Measurements from ENCODE around the gene BANP. TPM values are rescaled to one million over a fixed set of nuclear protein-coding genes. Genes with fewer than 3 reads are reported as not detected.
"Not testable (repeated sequence)": the region's sequence is repeated elsewhere in the genome, so short reads cannot be mapped to it uniquely, and the experiment has no call there.

BANP gene
- total RNA-seq, 1 donor = 25.9 TPM

DNA sequence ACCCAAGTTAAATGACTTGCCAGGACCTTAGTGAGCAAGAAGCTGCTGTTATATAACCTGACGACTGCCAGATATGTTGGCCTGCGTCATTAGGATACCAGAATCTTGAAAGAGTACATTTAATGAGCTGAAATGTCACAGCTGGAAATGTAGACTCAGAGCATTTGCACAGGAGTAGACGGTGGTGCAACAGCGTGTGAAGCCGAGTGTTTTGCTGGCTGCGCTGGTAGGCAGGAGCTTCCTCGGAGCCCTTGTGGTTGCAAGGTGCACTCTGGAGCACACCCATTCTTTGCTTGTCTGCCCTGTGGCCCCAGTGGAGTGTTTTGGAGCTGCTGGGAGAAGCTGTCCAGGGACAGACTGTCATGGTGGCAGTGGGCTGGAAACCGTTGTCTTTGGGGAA lies 79.3 kb downstream of the BANP start:
- no peak overlapping the region for H3K4me3 ChIP-seq (ENCODE audit: low read depth, low read length)
- peak; percentile 76 for DNase-seq (ENCODE audit: low read depth)
- TF ChIP-seq, protein P1, sequence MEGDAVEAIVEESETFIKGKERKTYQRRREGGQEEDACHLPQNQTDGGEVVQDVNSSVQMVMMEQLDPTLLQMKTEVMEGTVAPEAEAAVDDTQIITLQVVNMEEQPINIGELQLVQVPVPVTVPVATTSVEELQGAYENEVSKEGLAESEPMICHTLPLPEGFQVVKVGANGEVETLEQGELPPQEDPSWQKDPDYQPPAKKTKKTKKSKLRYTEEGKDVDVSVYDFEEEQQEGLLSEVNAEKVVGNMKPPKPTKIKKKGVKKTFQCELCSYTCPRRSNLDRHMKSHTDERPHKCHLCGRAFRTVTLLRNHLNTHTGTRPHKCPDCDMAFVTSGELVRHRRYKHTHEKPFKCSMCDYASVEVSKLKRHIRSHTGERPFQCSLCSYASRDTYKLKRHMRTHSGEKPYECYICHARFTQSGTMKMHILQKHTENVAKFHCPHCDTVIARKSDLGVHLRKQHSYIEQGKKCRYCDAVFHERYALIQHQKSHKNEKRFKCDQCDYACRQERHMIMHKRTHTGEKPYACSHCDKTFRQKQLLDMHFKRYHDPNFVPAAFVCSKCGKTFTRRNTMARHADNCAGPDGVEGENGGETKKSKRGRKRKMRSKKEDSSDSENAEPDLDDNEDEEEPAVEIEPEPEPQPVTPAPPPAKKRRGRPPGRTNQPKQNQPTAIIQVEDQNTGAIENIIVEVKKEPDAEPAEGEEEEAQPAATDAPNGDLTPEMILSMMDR (IDR thresholded peaks at IDR 0.05; ENCODE audit: insufficient read depth, low read depth, low read length) = no peak

DNA sequence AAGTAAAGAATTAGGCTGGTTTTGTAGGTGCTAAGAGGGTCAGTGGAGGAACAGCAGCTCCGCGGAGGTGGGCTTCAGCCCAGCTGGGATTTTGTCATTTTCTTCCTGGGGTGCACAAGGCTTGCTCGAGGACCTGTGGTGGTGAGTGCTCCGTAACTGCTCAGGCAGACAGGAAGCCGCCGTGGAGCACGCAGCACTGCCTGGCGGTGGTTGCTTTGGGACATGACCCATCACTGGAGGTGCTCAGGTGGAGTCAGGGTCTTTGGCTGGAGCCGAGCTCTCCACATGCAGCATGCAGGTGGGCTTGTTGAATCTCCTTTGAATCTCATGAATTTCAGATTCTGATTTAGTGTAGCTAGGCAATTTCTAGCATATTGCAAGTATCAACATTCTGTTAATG lies 79.7 kb downstream of the BANP start:
- DNase-seq (ENCODE audit: low read depth); H3K4me3 ChIP-seq (ENCODE audit: low read depth, low read length): not testable (repeated sequence)

DNA sequence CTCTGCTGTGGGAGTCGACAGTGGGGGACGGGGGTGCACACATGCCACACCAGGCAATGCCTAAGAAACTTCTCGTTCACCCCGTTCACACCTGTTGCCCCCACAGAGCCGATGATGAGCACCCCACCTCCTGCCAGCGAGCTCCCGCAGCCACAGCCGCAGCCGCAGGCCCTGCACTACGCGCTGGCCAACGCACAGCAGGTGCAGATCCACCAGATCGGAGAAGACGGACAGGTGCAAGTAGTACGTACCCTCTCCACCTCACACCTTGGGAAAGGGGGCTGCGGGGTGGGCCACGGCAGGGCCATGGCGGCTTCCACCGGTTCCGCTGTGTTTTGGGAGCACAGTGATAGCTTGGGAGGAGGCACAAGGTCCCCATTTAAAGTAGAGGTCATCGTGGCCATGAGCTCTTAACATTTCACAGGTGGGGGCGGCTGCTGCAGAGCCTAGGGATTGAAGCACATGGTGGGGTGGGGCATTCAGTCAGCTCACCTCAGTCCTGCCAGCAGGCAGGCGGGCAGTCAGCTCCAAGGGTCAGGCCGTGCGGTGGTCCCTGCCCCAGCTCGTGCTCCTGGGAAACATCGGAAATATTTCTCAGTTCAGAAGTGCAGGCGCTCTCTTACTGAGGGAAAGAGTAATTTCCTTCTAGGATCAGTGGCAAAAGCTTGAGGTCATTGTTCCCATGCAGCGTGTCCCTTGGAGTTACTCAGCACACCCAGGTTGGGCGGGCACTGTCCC lies 81.9 kb downstream of the BANP start:
- H3K4me3 ChIP-seq (ENCODE audit: low read depth, low read length); DNase-seq (ENCODE audit: low read depth): not testable (repeated sequence)

DNA sequence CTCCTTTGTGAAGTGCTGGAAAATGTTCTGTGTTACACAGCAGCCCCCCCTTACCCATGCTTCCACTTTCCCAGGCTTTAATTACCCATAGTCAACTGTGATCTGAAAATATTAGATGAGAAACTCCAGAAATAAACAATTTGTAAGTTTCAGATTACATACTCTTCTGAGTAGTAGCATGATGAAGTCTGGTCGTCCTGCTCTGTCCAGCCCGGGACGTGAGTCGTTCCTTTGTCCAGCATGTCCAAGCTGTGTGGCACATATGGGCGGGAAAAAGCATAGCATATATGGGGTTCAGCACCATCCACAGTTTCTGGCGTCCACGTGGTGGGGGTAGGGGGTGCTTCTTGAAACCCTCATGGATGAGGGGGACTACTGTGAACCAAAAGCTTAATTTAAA lies 83.5 kb downstream of the BANP start:
- TF ChIP-seq, protein P1 (IDR thresholded peaks at IDR 0.05; ENCODE audit: insufficient read depth, low read depth, low read length) = no peak
- no peak overlapping the region for H3K4me3 ChIP-seq (ENCODE audit: low read depth, low read length)
- DNase-seq (ENCODE audit: low read depth) = peak; percentile 14

DNA sequence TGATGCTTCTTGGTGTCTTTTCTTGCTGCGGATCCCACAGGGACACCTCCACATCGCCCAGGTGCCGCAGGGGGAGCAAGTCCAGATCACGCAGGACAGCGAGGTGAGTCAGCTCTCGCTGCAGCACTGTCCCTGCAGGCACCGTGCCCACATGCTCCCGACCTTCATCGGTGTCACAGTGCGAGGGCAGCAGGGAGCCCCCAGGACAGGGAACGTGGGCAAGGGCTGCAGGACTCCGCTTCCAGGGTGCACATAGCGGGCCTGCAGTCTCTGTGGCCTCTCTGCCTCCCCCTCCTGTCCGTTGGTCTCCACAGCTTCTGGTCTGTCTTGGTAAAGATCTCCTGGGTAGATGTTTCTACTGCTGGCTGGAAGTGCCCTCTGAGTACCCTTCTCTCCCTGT lies 84.1 kb downstream of the BANP start:
- no peak overlapping the region for H3K4me3 ChIP-seq (ENCODE audit: low read depth, low read length)
- no peak for DNase-seq (ENCODE audit: low read depth)
- TF ChIP-seq, protein P1 (IDR thresholded peaks at IDR 0.05; ENCODE audit: insufficient read depth, low read depth, low read length) = peak; percentile 18

DNA sequence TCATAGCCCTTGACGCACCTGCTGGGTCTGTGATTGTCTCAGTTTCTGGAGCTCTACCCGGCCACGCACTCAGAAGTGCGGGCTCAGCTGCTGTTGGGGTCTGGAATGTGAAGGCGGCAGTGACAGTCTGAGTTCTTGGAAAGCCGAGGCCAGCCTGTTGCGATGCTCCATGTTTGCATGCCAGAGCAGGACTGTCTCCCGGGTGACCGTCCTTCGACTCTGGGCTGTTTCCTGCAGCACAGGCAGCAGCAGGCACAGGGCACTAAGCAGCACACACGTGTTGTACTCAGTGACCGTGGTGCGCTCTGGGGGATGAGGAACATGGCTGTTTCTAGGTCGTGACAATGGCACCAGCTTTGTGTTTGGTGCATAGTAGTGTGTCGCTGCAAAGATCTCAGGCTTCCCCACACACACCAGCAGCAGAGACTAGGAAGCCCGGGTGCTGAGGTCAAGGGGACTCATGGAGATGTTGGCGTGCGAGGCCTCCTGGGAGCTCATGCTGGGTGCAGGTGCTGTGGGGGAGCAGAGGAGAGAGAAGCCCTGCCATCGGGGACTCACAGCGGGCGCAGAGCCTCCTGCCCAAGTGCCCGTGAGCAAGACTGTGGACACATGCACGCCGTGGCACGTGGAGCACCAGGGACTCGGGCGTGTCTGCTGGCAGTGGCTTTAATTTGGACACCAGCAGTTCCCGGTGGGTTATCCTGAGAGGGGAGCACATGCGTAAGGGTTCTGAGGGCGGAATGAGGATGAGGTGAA lies 84.8 kb downstream of the BANP start:
- not testable (repeated sequence) for DNase-seq (ENCODE audit: low read depth); H3K4me3 ChIP-seq (ENCODE audit: low read depth, low read length)

DNA sequence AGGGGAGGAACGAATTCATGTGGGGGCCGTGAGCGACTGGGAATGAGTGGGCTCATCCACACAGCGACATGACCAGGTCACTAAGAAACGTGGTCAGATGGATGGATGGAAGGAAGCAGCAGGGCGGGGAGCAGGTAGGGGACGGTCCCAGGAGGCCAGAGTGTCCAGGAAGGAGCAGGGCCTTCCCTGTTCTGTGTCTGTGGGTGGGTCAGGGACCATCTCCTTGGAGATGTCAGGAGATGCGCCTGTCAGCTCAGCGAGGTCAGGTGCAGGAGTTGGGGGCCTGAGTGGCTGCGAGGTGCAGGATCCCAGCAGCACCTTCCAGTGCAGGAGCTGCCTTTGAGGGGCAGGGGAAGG lies 85.4 kb downstream of the BANP start:
- DNase-seq (ENCODE audit: low read depth); H3K4me3 ChIP-seq (ENCODE audit: low read depth, low read length): not testable (repeated sequence)

- H3K4me3 ChIP-seq (ENCODE audit: low read depth, low read length); DNase-seq (ENCODE audit: low read depth): not testable (repeated sequence)
Observed at GRCh38 chr16:88037359-88037758, 86.1 kb downstream of the BANP start.

DNA sequence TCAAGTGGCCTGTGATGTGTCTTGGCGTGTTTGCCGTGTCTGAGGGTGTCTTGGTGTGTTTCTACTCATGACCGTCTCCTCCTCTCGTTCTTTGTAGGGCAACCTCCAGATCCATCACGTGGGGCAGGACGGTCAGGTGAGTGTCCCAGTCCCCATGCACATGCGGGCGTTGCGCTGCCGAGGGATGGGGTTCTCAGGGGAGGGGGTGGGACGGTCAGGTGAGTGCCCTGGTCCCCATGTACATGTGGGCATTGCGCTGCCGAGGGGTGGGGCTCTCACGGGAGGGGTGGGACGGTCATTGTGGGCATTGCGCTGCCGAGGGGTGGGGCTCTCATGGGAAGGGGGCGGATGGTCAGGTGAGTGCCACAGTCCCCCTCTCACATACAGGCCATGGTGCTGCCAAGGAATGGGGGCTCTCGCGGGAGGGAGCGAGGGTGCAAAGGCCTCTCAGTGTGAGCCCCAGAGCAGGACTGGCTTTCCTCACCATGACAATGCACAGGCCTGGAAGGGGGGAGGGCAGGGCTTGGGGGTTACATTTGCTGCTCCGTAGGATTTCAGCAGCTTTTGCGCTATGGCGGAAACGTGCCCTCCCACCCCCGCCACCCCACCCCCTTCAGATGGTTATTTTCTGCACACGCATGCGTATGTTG lies 86.8 kb downstream of the BANP start:
- DNase-seq (ENCODE audit: low read depth); H3K4me3 ChIP-seq (ENCODE audit: low read depth, low read length): not testable (repeated sequence)

DNA sequence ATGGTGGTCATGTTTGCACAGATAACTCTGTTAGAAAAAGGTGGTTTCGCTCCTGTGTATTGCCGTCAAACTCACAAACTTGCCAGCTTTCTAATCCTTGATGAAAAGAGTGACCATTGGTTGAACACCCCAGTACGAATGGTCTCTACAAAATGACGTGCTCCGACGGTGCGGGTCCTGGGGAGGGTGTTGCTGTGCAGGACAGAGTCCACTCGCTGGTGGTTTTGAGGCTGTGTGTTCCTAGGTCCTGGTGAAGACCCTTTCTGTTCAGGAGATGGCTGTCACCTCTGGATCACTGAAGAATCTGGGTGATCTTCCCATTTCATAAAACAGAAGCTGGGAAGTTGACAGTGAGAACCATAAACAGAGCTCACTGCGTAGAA lies 87.3 kb downstream of the BANP start:
- DNase-seq (ENCODE audit: low read depth) = not testable (repeated sequence)

More for the DNA sequence above, 87.3 kb downstream of the BANP start:
- H3K4me3 ChIP-seq (ENCODE audit: low read depth, low read length) = not testable (repeated sequence)
